ENCODE data around the gene UNC79. TPM values are rescaled to one million over a fixed set of nuclear protein-coding genes. Genes with fewer than 3 reads are reported as not detected.

Gene UNC79
- total and polyA plus RNA-seq, 10 of the 15 experiments (the other 5 are each of a cell fraction or from before 2014, with no cell fraction given), result 0.04 to 0.29 (median 0.14) TPM

DNA sequence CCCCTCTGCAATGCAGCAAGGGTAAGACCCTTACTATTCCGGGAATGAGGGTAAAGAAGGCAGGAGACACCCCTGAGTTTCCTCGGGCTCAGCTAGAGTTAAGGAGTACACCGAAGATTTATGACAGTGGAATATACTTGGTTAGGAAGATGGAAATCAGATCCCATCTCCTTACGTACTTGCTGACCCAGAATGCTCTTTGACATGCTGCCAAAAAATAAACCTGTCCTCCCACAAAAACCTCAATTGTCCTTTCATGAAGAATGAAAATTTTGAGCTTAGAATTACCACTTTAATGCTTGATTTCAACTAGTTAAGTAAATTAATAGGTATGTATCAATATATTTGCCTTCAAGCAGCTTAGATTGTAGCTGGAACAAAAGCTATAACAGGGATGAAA is 258.1 kb downstream of the UNC79 start (continued):
- TF ChIP-seq, protein P1, sequence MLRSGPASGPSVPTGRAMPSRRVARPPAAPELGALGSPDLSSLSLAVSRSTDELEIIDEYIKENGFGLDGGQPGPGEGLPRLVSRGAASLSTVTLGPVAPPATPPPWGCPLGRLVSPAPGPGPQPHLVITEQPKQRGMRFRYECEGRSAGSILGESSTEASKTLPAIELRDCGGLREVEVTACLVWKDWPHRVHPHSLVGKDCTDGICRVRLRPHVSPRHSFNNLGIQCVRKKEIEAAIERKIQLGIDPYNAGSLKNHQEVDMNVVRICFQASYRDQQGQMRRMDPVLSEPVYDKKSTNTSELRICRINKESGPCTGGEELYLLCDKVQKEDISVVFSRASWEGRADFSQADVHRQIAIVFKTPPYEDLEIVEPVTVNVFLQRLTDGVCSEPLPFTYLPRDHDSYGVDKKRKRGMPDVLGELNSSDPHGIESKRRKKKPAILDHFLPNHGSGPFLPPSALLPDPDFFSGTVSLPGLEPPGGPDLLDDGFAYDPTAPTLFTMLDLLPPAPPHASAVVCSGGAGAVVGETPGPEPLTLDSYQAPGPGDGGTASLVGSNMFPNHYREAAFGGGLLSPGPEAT (IDR thresholded peaks at IDR 0.05; ENCODE audit: low read depth), result no peak
- TF ChIP-seq BMI1 (IDR thresholded peaks at IDR 0.05; ENCODE audit: borderline replicate concordance), result no peak
- TF ChIP-seq, protein P2, sequence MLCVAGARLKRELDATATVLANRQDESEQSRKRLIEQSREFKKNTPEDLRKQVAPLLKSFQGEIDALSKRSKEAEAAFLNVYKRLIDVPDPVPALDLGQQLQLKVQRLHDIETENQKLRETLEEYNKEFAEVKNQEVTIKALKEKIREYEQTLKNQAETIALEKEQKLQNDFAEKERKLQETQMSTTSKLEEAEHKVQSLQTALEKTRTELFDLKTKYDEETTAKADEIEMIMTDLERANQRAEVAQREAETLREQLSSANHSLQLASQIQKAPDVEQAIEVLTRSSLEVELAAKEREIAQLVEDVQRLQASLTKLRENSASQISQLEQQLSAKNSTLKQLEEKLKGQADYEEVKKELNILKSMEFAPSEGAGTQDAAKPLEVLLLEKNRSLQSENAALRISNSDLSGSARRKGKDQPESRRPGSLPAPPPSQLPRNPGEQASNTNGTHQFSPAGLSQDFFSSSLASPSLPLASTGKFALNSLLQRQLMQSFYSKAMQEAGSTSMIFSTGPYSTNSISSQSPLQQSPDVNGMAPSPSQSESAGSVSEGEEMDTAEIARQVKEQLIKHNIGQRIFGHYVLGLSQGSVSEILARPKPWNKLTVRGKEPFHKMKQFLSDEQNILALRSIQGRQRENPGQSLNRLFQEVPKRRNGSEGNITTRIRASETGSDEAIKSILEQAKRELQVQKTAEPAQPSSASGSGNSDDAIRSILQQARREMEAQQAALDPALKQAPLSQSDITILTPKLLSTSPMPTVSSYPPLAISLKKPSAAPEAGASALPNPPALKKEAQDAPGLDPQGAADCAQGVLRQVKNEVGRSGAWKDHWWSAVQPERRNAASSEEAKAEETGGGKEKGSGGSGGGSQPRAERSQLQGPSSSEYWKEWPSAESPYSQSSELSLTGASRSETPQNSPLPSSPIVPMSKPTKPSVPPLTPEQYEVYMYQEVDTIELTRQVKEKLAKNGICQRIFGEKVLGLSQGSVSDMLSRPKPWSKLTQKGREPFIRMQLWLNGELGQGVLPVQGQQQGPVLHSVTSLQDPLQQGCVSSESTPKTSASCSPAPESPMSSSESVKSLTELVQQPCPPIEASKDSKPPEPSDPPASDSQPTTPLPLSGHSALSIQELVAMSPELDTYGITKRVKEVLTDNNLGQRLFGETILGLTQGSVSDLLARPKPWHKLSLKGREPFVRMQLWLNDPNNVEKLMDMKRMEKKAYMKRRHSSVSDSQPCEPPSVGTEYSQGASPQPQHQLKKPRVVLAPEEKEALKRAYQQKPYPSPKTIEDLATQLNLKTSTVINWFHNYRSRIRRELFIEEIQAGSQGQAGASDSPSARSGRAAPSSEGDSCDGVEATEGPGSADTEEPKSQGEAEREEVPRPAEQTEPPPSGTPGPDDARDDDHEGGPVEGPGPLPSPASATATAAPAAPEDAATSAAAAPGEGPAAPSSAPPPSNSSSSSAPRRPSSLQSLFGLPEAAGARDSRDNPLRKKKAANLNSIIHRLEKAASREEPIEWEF (IDR thresholded peaks at IDR 0.05; ENCODE audit: insufficient replicate concordance, low read depth, low read length), result no peak
- TF ChIP-seq, protein P3, sequence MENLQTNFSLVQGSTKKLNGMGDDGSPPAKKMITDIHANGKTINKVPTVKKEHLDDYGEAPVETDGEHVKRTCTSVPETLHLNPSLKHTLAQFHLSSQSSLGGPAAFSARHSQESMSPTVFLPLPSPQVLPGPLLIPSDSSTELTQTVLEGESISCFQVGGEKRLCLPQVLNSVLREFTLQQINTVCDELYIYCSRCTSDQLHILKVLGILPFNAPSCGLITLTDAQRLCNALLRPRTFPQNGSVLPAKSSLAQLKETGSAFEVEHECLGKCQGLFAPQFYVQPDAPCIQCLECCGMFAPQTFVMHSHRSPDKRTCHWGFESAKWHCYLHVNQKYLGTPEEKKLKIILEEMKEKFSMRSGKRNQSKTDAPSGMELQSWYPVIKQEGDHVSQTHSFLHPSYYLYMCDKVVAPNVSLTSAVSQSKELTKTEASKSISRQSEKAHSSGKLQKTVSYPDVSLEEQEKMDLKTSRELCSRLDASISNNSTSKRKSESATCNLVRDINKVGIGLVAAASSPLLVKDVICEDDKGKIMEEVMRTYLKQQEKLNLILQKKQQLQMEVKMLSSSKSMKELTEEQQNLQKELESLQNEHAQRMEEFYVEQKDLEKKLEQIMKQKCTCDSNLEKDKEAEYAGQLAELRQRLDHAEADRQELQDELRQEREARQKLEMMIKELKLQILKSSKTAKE (IDR thresholded peaks at IDR 0.05; ENCODE audit: low read depth, poor library complexity, severe bottlenecking), result no peak
- TF ChIP-seq, protein P4, sequence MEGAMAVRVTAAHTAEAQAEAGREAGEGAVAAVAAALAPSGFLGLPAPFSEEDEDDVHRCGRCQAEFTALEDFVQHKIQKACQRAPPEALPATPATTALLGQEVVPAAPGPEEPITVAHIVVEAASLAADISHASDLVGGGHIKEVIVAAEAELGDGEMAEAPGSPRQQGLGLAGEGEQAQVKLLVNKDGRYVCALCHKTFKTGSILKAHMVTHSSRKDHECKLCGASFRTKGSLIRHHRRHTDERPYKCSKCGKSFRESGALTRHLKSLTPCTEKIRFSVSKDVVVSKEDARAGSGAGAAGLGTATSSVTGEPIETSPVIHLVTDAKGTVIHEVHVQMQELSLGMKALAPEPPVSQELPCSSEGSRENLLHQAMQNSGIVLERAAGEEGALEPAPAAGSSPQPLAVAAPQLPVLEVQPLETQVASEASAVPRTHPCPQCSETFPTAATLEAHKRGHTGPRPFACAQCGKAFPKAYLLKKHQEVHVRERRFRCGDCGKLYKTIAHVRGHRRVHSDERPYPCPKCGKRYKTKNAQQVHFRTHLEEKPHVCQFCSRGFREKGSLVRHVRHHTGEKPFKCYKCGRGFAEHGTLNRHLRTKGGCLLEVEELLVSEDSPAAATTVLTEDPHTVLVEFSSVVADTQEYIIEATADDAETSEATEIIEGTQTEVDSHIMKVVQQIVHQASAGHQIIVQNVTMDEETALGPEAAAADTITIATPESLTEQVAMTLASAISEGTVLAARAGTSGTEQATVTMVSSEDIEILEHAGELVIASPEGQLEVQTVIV (IDR thresholded peaks at IDR 0.05; ENCODE audit: borderline replicate concordance, partially characterized antibody), result no peak
